ENCODE results near the gene SH3PXD2B.

GRCh38 chr5:172433513-172433912, 20.8 kb downstream of the SH3PXD2B start:
- TF ChIP-seq CTCF (IDR thresholded peaks at IDR 0.05) (no peak), POLR2A (IDR thresholded peaks at IDR 0.05) (no peak)

All from tibial nerve (tissue), 3 donors.